UCSD-AML1 (cell line): ENCODE results near the gene ZMIZ2.
A peak's percentile ranks its signal among the peaks of the same experiment; 100 is the strongest.
"Not testable (repeated sequence)": the region's sequence is repeated elsewhere in the genome, so short reads cannot be mapped to it uniquely, and the experiment has no call there.

Experiments
- DNase-seq: peaks from one replicate; lab custom pipeline; 2025; ENCODE audit not compliant: unreplicated experiment; lab: John Stamatoyannopoulos, UW

Gene ZMIZ2

DNA sequence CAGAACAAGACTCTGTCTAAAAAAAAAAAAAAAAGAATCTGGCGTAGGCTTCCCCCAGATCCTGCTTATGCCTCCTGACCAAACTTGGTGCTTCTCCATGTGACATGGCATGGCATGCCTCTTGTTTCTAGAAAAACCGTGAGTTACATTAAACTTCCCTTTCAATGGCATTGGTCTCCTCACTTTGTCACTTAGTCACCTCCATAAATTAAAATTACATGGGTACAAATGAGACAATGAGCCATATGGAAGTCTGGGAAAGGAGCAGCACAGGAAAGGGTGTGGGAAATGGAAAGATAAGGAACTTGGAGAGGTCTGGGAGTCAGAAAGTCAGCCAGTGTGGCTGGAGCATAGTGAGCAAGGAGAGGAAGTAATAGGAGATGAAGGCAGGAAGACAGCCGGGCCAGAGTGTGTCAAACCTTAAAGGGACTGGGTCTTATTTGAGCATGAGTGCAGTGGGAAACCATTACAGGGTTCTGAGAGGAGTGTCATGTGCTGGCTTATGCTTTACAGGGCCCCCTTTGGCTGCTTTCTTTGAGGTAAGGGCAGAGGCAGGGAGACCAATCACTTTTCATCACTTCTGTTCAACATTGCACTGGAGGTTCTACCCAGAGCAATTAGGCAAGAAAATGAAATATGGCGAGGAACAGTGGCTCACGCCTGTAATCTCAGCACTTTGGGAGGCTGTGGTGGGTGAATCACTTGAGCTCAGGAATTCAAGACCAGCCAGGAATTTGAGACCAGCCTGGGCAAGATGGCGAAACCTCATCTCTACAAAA lies 21.3 kb upstream of the ZMIZ2 start:
- DNase-seq = peak; percentile 15

- no peak for DNase-seq
Observed at GRCh38 chr7:44727937-44728262, 20.7 kb upstream of the ZMIZ2 start.

GRCh38 chr7:44729949-44730590 lies 18.6 kb upstream of the ZMIZ2 start:
- peak; percentile 10 for DNase-seq

DNA sequence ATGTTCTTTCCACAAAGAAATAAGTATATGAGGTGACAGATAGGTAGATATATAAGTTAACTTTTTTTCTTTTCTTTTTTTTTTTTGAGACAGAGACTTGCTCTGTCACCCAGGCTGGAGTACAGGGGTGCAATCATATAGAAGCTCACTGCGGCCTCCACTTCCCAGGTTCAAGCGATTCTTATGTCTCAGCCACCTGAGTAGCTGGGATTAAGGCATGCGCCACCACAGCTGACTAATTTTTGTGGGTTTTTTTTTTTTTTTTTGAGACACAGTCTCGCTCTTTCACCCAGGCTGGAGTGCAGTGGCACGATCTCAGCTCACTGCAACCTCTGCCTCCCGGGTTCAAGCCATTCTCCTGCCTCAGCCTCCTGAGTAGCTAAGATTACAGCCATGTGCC lies 15.7 kb upstream of the ZMIZ2 start:
- not testable (repeated sequence) for DNase-seq

- no peak for DNase-seq
Observed at GRCh38 chr7:44733708-44734481, 14.8 kb upstream of the ZMIZ2 start.

DNA sequence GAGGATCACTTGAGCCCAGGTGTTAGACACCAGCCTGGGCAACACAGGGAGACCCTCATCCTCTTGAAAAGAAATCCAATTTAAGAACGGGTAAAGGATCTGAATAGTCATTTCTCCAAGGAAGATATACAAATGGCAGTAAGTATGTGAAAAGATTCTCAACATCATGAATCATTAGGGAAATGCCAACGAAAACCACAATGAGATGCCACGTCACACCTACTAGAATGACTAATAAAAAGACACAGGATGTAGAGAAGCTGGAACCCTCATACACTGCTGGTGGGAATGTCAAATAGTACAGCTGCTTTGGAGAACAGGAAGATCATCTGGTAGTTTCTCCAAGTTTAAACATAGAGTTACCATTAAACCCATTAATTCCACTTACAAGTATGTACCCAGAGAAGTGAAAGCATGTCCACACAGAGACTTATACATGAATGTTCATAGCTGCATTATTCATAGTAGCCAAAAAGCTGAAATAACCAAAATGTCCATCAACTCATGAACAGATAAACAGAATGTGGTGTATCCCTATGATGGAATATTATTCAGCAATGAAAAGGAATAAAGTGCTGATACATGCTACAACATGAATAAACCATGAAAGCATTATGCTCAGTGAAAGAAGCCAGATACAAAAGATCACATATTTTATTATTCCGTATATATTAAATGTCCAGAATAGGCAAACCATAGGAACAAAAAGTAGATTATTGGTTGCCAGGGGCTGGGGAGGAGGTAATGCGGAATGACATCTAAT lies 13.1 kb upstream of the ZMIZ2 start:
- no peak for DNase-seq

GRCh38 chr7:44736896-44737295 lies 11.8 kb upstream of the ZMIZ2 start:
- DNase-seq = no peak

- no peak for DNase-seq
Observed at GRCh38 chr7:44738051-44738723, 10.5 kb upstream of the ZMIZ2 start.

DNA sequence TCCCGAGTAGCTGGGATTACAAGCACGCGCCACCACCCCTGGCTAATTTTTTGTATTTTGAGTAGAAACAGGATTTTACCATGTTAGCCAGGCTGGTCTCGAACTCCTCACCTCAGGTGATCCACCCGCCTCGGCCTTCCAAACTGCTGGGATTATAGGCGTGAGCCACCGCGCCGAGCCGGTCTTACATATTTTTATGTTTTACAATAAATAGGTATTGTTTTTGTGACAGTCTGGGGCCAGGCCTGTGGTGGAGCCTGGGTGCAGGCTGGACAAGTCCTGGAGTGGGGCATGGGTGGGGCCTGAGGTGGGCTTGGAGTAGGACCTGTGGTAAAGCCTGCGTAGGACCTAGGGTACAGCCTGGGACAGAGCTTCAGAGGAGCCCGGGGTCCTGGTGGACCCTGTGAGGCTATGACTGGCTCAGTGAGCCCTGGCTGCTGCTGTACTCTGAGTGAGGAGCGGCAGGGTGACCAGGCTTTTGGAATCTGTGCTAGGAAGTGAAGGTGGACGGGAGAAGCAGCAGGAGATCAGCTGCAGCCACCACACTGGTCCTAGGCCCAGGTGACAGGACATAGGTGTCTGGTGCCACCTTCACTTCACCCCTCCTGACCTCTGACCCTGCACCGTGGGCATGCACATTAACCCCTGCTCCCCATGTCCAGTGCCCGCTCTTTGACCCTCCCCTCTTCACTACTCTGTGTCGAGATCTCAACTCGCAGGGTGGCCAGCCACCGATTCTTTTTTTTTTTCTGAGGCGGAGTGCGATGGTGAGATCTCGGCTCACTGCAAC lies 9.6 kb upstream of the ZMIZ2 start:
- no peak for DNase-seq

GRCh38 chr7:44740055-44740454 lies 8.6 kb upstream of the ZMIZ2 start:
- no peak for DNase-seq

GRCh38 chr7:44743750-44744149 lies 4.9 kb upstream of the ZMIZ2 start:
- no peak for DNase-seq

GRCh38 chr7:44748948-44749731 lies 493 bp downstream of the ZMIZ2 start:
- no peak for DNase-seq

GRCh38 chr7:44749992-44750391 lies 1.3 kb downstream of the ZMIZ2 start:
- DNase-seq = no peak

- DNase-seq = no peak
Observed at GRCh38 chr7:44750424-44750823, 1.8 kb downstream of the ZMIZ2 start.

GRCh38 chr7:44750921-44751571 lies 2.4 kb downstream of the ZMIZ2 start:
- DNase-seq = no peak

DNA sequence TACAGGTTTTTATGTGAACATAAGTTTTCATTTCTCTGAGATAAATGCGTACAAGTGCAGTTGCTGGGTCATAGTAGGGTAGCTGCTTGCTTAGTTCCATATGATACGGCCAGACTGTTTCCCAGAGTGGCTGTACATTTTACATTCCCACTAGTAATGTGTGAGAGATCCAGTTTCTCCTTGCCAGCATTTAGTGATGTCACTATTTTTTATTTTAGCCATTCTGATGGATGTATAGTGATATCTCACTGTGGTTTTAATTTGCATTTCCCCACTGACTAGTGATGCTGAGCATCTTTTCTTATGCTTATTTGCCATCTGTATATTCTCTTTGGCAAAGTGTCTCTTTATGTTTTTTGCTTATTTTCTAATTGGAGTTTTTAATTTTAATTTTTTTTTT lies 4.2 kb downstream of the ZMIZ2 start:
- DNase-seq = no peak

DNA sequence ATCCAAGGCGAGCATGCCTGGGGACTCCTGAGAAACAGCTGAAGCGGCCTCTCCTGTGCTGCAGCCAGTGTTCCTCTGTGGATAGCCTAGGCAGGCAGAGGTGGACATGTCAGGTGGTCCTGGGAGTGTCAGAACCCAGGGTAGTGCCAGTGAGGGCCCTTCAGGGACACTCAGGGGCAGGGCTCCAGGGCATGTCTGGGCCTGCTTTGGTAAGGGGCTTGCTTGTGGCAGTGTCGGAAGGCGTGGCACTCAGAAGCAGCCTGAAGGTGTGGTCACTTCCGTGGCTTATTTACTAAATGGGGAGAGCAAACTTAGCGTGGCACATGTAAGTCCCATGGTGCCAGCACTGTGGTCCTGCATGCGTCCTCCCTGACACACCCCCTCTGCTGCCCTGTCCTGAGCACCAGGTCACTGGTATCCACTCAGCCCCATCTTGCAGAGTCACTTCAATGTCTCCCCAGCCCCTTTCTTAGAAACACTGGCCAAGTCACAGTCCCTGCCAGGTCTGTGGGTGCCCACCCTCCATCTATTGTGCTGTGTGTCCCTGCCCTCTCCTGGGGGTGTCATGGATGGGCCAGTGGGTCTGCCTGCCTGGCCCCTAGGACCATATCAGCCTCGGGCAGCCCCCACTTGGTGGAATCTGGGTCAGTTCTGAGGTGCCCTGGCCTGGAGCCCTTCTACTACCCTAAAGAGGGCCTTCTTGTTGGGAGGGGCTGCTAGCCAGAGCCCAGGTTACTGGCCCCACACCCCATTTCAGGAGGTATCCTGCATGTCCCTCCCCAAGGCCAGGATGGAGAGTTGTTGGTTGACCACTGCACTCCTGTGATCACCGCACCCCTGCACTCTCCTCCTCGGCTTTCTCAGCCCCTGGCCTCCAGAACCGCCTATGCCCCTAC lies 6.4 kb downstream of the ZMIZ2 start:
- DNase-seq = no peak
